Prostate gland (tissue), 2 donors: ENCODE results near the gene SEPTIN7. TPM values are rescaled to one million over a fixed set of nuclear protein-coding genes. Genes with fewer than 3 reads are reported as not detected.

Source experiments
- total RNA-seq, 2 donors: library from RNA; depleted of rRNA; stranded (reverse); fragments of >200 nt; gene quantifications; one replicate each; pipeline ENCODE4 v1.1.0, GENCODE V29; 2016

Gene SEPTIN7
- total RNA-seq, 2 donors from 2014 or later: 135 to 136 TPM

Other genes starting within 250 kb of the SEPTIN7 start
- 10 to 100 TPM; 25.3 to 58.3 TPM for gene HERPUD2, start 105.9 kb upstream of the SEPTIN7 start, total RNA-seq